ENCODE results near the gene TMEM171. TPM values are rescaled to one million over a fixed set of nuclear protein-coding genes. Genes with fewer than 3 reads are reported as not detected.

The TMEM171 gene
- total RNA-seq, 1 experiment from 2014 or later = 2.1 TPM

GRCh38 chr5:73151766-73152410 lies 31.5 kb downstream of the TMEM171 start:
- ChIA-PET CTCF (no interaction called here), POLR2A (no interaction called here)
- H3K36me3 ChIP-seq (ENCODE audit: control insufficient read depth, insufficient read depth, low read length) = no peaks in the 10 kb centered on the region
- no peak for TF ChIP-seq SIN3A (IDR thresholded peaks at IDR 0.05; ENCODE audit: borderline replicate concordance, insufficient read depth, low read depth, low read length)
- TF ChIP-seq CTCF (IDR thresholded peaks at IDR 0.05) = no peak
- TF ChIP-seq TCF7L2 (IDR thresholded peaks at IDR 0.05; ENCODE audit: low read depth, low read length) = no peak
- TF ChIP-seq REST (IDR thresholded peaks at IDR 0.05; ENCODE audit: insufficient read depth in 1 of 2, low read depth in 2 of 2, low read length in 1 of 2) = no peak
- TF ChIP-seq POLR2AphosphoS5 (IDR thresholded peaks at IDR 0.05; ENCODE audit: low read depth, low read length) = no peak
- in situ Hi-C loops (cut with HindIII; ENCODE audit: low pct_unique_long_range_greater_than_20kb, low sequenced_read_pairs) = no loop called here
- DNase-seq (ENCODE audit: low read depth, low spot score) (no peak), ATAC-seq (0 out of 2 replicates have a peak, but pooled peaks have one; percentile 51)
- H3K27me3 ChIP-seq (ENCODE audit: control insufficient read depth, insufficient read depth, low read length) = no peaks in the 10 kb centered on the region
- intact Hi-C loops (cut with micrococcal nuclease; ENCODE audit: unreplicated experiment) = no loop called here
- H3K4me1 ChIP-seq (ENCODE audit: control insufficient read depth, insufficient read depth, low read length) = no peaks in the 10 kb centered on the region
- H3K27ac ChIP-seq (ENCODE audit: low read length) = no peak overlapping the region
- no peak overlapping the region for H3K4me3 ChIP-seq (ENCODE audit: low read depth in 2 of 2, low read length in 2 of 2)
- H3K9me3 ChIP-seq (ENCODE audit: control insufficient read depth, insufficient read depth, low read depth, low read length) = no peaks in the 10 kb centered on the region
- no TSS peak for BruUV-seq (replicated peaks)

GRCh38 chr5:73152411-73153388 lies 32.3 kb downstream of the TMEM171 start:
- in situ Hi-C loops (cut with HindIII; ENCODE audit: low pct_unique_long_range_greater_than_20kb, low sequenced_read_pairs) (no loop called here), intact Hi-C loops (cut with micrococcal nuclease; ENCODE audit: unreplicated experiment) (no loop called here)
- Histone ChIP-seq H3K36me3 (ENCODE audit: control insufficient read depth, insufficient read depth, low read length) (no peaks in the 10 kb centered on the region), H3K4me1 (ENCODE audit: control insufficient read depth, insufficient read depth, low read length) (no peaks in the 10 kb centered on the region), H3K27me3 (ENCODE audit: control insufficient read depth, insufficient read depth, low read length) (no peaks in the 10 kb centered on the region), H3K9me3 (ENCODE audit: control insufficient read depth, insufficient read depth, low read depth, low read length) (no peaks in the 10 kb centered on the region), H3K4me3 (ENCODE audit: low read depth in 2 of 2, low read length in 2 of 2) (no peak overlapping the region), H3K27ac (ENCODE audit: low read length) (no peak overlapping the region)
- ATAC-seq = no peak
- no peak for DNase-seq (ENCODE audit: low read depth, low spot score)
- no TSS peak for BruUV-seq (replicated peaks)
- ChIA-PET POLR2A (no interaction called here), CTCF (interaction anchor here (0.6 kb wide), 1 partner anchor 63 kb away, joined by 3 read pairs; no protein-coding TSS in a partner anchor)
- TF ChIP-seq POLR2AphosphoS5 (IDR thresholded peaks at IDR 0.05; ENCODE audit: low read depth, low read length) (no peak), REST (IDR thresholded peaks at IDR 0.05; ENCODE audit: insufficient read depth in 1 of 2, low read depth in 2 of 2, low read length in 1 of 2) (no peak), CTCF (IDR thresholded peaks at IDR 0.05) (peak; percentile 27)
